Measurements from ENCODE around the gene CORO2B.

- TF ChIP-seq CTCF (IDR thresholded peaks at IDR 0.05) (no peak), POLR2A (IDR thresholded peaks at IDR 0.05) (no peak)
These were observed 4.7 kb upstream of the CORO2B start for GRCh38 chr15:68574046-68574445.

Measured in ovary (tissue), 3 donors.